Measurements from ENCODE around the gene CSPG4.
A peak's percentile ranks its signal among the peaks of the same experiment; 100 is the strongest.
"Not testable (repeated sequence)": the region's sequence is repeated elsewhere in the genome, so short reads cannot be mapped to it uniquely, and the experiment has no call there.

The CSPG4 gene

DNA sequence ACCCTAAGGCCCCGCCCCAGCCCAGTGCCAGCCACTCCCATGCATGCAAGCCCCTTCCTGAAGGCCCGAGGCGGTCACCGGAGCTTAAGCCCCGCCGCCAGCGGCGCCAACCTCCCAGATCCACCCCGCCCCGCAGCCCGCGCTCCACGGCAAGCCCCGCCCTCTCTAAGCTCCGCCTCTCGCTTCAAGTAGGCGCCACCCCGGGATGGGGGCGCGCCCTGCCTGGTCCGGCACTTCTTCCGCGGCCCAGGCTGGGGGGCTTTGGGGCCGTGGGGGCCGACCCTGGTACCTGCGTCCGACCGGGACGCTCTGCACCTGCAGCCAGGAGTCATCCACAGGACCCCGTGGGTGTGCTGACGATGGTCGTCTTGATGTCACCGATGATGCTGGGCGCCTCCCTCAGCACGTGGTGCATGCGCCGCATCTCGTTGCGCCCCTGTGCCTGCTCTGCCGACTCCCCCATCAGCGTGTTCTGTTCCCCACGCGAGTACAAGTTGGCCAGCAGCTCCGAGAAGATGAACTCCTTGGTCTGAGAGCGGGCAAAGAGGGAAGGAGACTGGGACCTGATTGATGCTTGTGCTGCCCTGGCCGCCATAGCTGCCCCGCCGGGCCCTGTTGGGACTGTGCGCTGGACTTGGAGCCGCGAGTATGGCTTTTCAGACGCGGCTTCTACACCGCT lies 26.1 kb upstream of the CSPG4 start:
- peak; percentile 40 for DNase-seq

DNA sequence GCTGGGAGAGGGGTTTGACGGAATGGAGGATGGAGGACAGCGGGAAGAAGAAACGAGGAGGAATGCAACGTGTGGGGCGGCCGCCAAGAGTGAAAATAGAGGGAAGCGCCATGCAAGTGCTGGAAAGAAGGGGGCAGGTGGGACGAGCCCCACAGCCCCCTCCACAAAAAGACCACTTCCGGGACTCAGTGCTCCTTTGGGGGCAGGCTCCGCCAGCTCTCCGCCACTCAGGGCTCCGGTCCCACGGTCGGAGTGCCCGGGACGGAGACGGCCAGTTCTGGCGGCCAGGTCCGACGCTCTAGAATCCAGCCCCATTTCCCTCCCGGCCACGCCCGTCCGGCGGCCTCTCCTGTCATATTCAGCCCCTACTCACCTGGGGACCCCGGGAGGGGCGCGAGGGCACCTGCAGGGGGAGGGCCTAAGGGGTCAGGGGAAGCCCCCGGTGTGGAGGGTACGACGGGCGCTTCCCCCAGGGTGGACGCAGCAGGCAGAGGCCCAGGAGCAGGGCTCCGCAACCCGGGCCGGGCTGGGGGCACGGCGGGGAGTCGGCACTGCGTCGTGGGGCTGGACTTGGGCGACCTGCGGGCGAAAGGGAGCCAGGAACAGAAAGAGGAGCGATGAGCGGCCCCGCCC lies 25.5 kb upstream of the CSPG4 start:
- DNase-seq: no peak

DNA sequence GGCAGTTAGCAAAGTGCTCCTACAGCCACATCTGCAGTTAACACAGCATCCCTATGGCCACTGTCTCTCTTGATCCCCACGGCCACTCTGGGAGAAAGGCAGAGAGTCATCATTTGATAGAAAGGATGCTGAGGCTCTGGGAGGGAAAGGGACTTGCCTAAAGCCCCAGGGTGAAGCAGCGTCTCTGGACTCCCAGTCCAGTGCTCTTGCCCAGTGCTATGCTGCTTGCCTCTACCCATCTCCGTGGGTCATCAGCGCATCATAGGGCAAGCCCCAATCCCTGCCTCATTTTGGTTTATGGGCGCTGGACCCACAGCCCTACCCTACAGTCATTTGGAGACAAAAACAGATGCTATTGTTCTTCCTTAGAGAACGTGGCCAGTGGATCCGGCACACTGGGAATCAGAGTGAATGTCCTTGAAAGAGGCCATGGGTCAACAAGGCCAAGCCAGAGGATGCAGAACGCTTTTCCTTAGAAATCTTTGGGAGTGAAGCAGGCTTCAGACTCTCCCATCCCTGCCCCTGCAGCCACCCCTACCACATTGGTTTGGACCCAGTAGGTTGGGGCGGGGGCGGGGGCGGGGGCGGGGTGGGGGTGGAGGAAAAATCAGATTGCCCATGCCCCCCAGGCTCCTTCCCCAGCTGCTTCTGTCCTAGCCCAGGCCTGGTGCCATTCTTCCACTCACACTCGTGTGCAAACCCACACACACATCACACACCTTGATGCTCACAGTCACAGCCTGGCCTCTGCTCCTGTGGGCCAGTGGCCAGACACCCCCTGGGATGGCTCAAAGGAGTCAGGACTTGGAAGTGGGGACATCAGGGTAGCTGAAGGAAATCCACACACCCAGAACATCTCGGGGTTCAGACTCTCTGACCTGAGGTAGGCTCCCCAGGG lies 24.7 kb upstream of the CSPG4 start:
- not testable (repeated sequence) for DNase-seq

DNA sequence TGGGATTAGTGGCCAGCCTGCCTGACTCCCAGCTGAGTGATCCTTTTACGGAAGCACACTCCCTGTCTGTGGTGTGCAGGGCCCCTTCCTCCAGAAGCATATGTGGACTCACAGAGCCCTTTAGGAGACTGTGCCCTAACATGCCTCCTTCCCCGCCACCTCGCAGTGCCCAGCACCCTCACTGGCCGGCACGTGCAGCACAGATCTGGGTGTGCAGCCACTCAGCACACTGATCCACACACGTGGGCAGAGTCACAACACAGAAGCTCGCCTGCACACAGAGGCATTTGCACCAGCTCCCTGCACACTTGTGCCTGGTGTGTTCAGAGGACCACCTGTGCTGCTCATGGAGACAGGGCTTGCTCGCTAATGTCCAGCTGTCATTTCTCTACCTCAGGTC lies 23.6 kb upstream of the CSPG4 start:
- DNase-seq: no peak

DNA sequence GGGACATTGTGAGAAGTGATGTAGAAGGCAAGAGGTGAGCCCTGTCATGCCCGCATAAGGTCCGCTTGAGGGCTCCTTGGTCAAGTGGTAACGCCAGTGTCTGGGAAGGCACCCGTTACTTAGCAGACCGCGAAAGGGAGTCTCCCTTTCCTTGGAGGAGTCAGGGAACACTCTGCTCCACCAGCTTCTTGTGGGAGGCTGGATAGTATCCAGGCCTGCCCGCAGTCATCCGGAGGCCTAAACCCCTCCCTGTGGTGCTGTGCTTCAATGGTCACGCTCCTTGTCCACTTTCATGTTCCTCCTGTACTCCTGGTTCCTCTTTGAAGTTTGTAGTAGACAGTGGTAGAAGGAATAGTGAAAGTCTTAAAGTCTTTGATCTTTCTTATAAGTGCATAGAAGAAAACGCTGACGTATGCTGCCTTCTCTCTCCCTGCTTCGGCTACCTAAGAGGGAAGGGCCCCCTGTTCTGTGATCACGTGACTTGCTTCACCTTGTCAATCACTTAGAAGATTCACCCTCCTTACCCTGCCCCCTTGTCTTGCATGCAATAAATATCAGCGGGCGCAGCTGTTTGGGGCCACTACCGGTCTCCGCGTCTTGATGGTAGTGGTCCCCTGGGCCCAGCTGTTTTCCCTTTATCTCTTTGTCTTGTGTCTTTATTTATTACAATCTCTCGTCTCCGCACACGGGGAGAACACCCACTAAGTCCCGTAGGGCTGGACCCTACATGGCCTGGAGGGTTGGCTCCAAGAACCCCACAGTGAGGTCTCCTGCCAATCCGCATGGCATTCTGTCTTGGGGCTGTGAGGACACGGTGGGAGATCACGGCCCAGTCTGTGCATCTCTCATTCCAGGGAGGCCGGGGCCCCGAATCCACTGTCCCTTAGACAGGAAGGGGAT lies 22.5 kb upstream of the CSPG4 start:
- DNase-seq: not testable (repeated sequence)

DNA sequence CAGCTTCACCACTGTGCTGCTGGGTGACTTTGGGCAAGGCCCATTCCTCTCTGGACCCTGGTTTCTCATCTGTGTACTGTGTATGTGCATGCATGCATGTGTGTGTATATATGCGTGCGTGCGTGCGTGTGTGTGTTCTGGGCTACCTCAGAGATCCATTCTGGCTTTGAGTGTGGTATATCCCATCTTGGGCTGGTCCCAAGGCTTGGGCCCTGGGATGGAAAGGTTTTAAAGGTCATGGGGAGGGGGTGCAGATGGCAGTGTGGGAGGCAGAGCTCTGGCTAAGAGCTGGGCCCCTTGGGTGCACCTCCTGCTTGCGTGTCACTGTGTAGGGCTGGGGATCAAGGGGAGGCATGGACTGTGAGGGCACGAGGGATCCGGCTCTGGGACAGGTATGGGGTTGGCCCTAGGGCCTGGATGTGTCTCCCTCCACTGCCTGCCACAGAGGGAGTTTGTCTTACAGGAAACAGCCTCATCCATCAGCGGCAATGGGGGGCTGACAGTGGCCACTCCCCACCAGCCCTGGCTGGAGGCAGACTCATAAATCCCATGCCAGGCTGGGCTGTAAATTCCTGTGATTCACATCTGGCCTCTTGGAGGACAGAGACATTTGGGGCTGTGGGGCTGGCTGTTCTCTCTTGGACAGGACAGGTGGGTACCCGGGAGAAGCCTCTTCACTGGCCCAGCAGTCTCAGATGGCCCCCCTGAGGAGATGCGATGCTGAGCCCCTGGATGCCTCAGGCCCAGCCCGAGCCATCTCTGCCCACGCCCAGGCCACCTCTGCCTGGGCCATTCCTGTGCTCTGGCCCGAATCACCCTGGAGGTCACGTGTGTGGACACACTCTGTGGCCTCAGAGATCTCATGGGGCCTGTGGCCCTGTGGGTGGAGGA lies 21.4 kb upstream of the CSPG4 start:
- no peak for DNase-seq

DNA sequence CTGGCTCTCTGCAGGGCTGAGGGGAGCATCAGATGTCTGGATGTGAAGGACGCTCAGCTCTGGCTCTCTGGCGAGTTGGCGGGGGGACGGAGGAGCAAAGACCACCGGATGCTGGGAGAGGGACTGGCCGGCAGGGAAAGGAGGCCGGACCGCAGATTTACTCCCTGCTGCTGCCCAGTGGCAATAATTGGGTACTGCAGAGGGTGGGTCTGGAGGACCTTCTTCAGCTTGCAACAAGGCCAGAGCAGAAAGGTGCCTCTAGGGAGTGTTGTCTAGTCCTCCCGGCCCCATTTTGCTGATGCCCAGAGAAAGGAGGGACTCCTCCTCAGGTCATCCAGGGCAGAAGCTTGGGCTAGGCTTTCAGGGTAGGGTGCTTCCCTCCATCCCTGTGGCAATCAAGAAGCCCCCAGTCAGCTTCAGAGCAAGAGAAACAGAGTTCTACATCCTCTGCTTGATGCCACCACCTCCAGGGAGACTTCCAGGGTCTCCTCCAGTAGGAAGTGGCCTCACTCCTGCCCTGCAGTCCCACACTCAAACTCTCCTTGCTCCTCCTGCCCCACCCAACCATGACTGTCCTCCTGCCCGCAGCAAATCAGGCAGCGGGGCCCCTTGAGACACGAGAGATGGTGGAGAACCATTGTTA lies 20.3 kb upstream of the CSPG4 start:
- no peak for DNase-seq

DNA sequence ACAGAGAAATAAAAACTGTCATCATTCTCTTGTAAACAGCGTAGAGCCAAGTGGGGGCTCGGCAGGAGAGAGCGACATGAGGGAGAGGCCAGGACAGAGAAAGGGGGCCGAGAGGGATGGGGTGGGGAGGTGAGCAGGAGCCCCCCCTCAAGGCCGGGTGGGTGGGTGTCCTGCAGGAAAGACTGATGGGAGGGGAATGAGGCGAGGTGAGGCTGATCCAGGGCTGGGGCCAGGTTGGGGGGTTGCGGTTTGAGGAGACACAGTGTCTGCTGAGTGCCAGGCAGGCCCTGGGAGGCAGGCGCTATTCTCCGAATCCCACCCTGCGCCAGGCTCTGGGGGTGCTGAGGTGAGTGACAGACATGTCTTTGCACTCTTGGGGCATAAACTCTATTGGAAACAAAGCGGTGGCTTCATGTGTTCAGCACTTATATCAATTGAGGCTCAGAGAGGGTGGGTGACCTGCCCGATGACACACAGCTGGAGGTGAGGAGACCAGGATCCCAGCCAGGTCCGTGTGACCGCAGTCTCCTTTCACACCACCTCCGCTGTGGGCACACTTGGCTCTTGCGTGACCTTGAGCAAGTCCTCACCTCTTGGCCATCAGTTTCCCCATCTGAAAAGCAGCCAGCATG lies 19.6 kb upstream of the CSPG4 start:
- no peak for DNase-seq

DNA sequence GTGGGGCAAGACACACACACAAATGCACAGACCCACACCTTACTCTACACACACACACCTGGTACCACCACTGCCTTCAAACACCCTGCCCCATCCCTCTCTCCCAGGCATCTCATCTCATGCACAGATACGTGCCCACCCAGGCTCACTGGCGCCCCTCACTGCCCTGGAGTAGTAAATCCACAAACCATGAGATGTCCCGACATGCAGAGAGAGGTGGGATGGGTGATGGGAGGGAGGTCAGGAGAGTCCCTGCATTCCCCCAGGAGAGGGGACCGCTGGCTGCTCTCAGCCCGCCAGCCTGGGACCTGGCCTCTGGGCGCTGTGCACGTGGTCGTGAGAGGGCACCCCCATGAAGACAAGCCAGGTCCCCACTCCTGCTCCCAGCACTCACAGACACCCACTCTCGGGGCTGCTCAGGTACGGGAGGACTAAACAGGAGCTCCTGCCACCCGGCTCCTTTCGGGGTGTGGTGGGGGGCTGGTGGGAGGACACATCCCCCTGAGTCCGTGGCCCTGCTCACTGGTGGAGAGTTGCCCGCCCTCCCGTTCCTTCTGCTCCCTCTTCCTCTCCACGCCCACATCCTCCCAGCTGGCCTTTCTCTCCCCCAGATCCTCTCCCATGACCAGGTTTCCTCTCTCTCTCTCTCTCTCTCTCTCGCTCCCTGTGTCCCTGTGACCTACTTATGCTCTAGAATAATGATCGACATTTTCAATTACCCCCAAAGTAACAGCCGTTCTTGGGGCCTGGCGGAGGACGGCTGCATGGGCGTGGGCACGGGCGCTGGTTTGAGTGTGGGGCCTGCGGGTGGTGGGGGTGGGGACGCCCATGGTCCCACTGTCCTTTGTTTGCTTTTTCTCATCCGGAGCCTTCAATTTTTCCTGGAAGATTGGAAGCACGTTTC lies 18.9 kb upstream of the CSPG4 start:
- no peak for DNase-seq

DNA sequence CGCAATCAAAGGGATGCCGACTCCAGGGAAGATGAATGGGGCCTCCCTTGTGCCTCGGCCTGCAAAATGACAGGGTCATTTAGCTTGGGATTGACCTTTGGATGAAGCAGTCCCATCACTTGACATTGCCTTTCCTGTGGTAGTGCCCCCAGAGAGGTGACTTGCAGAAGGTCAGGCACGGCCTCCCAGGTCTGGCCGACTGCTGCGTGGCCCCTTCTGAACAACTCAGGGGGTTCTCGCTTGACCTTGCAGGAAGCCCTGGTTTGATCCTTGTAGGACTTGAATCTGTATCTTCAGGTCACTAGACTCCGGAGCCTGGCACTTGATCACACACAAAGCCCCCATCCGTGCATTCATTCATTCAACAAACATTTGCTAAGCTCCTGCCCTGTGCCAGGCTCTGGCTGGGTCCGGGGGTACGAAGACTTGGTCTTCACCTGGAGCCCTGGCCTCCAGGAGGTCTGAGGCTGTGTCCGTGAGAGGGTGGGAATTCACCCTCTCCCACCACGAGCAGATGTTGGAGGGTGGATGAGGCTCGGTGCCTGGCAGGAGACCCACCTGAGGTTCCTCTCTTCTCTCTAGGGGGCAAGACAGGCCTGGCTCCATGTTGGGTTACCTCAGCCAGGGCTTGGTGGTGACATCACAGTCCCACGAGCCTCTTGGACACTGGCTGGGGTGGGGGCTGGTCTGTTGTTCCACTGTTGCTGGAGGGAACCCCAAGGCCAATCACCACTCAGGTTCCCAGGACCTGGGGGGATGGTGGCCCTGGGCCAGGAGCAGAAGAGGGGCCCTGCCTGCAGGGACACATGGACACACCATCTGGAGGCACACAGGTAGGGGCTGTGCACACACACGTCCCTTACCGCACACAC lies 18.0 kb upstream of the CSPG4 start:
- DNase-seq: not testable (repeated sequence)

DNA sequence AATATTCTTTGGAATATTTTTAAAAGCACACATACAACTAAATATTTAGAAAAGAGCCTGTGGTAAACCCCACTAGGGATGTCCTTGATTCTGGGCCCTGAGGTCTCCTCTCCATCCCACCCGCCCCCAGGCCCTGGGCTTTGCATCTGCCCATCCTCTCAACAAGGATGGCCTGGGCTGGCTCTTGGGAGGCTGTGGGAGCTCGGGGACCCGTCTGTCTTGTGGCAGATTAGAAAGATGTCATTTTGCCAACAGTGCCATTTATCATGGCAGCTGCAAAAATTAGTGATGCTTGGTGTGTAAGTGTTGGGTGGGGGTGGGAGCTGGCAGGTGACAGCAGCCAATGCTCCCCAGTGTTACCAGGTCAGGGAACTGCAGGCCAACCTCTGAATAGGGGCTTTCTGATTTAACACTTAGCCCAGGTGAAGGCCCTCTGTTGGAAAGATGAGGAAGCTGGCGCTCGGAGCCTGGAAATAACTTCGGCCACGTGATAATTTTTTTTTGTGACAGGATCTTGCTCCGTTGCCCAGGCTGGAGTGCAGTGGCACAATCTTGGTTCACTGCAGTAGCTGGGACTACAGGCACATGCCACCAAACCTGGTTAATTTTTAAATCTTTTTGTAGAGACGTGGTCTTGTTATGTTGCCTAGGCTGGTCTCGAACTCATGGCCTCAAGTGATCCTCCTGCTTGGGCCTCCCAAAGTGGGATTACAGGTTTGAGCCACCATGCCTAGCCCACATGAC lies 16.9 kb upstream of the CSPG4 start:
- no peak for DNase-seq

DNA sequence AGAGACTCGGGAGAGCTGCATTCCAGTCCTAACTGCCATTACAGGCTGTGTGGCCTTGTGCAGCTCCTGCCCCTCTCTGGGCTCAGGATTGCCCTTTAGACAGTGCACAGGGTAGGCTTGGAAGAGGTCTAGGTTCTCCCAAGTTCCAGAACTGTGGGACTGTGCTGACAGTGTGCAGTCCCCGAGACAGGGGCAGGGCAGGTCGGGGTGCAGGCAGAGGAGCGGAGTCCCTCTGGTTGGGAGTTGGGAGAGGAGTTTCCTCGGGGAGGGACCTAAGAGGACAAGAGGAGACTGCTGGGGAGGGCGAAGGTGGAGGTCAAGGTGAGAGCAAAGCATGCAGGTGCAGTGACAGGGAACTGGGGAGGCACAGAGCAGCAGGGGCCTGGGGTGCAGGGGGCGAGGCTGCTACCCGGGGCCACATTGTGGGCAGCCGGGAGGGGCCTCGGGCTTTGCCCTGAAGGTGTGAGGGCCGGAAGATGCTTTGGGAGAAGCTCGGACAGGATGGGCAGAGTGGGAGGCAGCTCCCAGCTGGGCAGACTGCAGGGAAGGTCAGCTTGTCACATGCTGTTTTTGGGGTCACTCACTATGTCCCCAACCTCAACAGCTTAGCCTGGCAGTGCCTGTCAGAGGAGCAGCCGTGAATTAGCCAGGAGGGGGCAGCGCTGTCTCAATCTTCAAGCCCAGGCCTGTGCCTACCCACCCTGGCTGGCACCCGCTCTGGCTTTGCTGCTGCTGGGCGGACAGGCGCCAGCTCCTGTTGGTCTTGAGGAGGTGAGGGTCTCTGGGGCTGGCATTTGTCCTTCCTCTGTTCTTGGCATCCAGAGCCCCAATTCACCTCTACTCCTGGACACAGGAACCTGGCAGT lies 15.4 kb upstream of the CSPG4 start:
- no peak for DNase-seq

DNA sequence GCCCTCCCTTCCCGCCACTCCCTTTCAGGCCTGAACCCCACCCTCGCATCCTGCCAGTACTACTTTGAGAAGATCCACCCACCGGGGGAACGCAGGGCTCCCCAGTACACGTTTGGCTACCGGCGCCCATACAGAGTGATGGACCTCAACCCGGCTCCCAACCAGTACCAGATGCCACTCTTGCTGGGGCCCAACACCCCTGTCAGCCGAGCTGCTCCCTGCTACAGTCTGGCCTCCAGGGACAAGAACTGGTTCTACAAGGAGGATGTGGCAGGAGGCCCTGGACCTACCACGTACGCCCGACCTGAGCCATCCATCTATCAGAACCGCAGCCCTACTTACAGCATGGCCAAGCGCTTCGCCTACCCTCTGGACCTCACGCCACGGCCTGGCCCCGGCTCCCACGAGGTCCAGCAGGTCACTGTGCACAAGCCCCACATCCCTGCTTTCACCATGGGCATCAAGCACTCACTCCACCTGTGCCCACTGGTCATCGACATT lies 14.4 kb upstream of the CSPG4 start:
- DNase-seq: no peak

DNA sequence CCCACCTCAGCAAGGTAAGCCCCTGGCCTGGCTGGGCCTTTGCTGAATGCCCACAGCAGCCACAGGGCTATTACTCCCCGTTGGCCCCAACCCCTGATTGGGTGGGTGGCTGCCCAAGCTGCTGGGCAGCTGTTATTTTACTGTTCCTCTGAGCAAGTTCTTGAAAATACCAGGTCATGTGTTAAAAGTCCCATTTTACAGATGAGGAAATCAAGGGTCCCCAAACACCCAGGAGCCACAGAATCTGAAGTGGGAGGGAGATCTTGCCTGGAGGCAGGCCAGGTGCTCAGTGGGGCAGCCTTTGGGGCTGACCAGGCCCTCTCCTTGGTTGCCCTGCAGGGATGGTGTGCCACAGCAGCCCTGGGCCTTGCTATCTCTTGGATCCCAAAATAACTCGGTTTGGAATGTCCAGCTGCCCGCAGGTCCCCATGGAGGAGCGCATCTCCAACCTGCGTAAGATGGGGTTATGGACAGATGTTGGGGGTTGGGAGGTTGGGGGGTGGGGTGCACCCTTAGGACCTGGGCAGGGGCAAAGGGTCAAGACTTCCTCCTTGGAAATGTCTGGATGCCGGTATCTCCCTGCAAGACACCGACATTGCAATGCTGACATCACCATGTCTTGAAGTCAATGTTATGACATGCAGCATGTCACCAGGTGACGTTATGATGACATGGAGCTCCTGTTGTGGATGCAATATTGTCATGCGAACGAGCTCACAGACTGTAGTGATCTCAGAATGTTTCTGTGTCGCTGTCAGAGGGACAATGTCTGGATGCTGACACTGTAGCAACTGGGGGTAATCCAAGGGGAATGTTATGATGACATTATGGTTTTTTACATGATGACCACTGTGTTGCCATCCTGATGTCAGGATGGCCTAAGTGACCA lies 13.3 kb upstream of the CSPG4 start:
- no peak for DNase-seq

DNA sequence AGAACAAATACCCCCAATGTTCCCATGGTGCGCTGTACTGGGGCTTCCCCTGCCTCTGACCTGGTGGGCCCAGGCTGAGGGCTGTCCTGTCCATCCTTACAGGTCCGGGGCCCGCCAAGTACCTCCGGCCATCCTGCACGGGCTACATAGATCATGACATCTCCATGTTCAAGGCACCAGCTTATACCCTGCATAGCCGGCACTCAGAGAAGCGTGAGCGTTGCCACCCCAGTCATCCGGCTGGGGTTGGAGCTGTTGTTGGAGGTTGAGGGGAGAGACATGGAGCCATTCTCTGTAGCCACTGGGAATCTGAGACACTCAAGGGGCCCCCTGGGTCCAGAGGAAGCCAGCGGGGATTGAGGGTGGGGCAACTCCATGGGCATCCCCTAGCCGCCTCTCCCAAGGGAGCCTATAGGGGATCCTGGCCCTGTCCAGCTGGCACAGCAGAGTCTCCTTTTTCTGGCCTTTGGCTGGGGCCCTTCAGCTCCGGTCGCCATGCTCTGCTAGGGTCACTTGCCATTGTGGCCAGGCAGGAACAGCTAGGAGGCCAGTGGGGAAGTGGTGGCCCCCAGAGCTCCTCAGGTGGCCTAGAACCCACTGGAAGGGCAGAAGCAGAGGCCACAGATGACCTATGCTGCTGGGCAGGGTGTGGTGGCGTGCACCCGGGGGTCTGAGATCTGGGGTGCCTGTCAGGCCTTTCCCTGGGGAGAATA lies 12.5 kb upstream of the CSPG4 start:
- DNase-seq: no peak

Data from NCI-H187 treated with DMSO at 0.1 percent for 48 hours (cell line).